ENCODE results near the gene SH3GL2. TPM values are rescaled to one million over a fixed set of nuclear protein-coding genes. Genes with fewer than 3 reads are reported as not detected.

Gene SH3GL2
- polyA plus RNA-seq, 1 donor (not counting 4 experiments of a cell fraction or from before 2014, with no cell fraction given) = not detected

- no peak overlapping the region for H3K4me3 ChIP-seq (ENCODE audit: control insufficient read depth in 2 of 3, extremely low read depth in 1 of 3, insufficient read depth in 2 of 3, low read depth in 1 of 3, low read length in 3 of 3)
- no peaks in the 10 kb centered on the region for H3K4me1 ChIP-seq (ENCODE audit: control insufficient read depth, extremely low read depth, insufficient read depth, low read length)
- H3K9ac ChIP-seq (ENCODE audit: control insufficient read depth, extremely low read depth, insufficient read depth, low read length) = no peak overlapping the region
- DNase-seq (ENCODE audit: low read depth, low spot score) (no peak), FAIRE-seq (no peak)
- no peaks in the 10 kb centered on the region for H3K9me1 ChIP-seq (ENCODE audit: control insufficient read depth, extremely low read depth, insufficient read depth, low read length)
- H4K20me1 ChIP-seq (ENCODE audit: control insufficient read depth, extremely low read depth, insufficient read depth, low read length) = no peaks in the 10 kb centered on the region
- no peaks in the 10 kb centered on the region for H3K36me3 ChIP-seq (ENCODE audit: control insufficient read depth in 2 of 2, extremely low read depth in 1 of 2, insufficient read depth in 2 of 2, low read length in 2 of 2)
- dilution Hi-C loops (cut with MboI; ENCODE audit: extremely low pct_ligation_motif_present, low sequenced_read_pairs) = no loop called here
- H3K9me3 ChIP-seq (ENCODE audit: control insufficient read depth, low read depth, low read length) = no peaks in the 10 kb centered on the region
- TF ChIP-seq EZH2 (IDR thresholded peaks at IDR 0.05; ENCODE audit: low read length) (no peak), CTCF (optimal IDR thresholded peaks at IDR 0.05 in 1 of 3, IDR thresholded peaks at IDR 0.05 in 1 of 3, conservative IDR thresholded peaks at IDR 0.05 in 1 of 3; ENCODE audit: extremely low read depth in 1 of 3, insufficient read depth in 2 of 3, low read length in 3 of 3) (no peak)
- no peak overlapping the region for H3K27ac ChIP-seq (ENCODE audit: control insufficient read depth, insufficient read depth, low read length)
- no peaks in the 10 kb centered on the region for H3K79me2 ChIP-seq (ENCODE audit: control insufficient read depth, insufficient read depth, low read length)
- H3K4me2 ChIP-seq (ENCODE audit: control insufficient read depth, extremely low read depth, insufficient read depth, low read depth, low read length) = no peak overlapping the region
- no peaks in the 10 kb centered on the region for H3K27me3 ChIP-seq (ENCODE audit: control insufficient read depth, extremely low read depth, insufficient read depth, low read length)
- no peak overlapping the region for H2AFZ ChIP-seq (ENCODE audit: control insufficient read depth, low read length)
Observed at GRCh38 chr9:17751486-17751885, 172.6 kb downstream of the SH3GL2 start.

DNA sequence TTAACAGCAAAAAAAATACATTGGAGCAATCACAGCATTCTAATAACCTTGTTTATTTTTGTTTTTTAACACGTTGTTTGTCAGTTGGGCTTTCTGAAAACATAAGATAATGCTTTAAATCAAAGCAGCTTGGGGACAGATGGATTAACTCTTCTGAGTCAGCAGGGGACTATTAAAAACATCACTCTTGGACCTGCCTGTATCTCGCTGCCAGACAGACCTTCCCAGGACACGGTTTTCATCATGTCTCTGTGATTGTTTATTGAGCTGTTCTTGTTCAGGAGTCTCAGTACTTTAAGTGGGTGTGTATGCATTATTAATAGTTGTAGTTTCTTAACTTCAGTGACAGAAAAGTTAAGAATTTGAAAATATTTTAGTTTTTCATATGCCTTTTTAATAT, 173.2 kb downstream of the SH3GL2 start:
- Histone ChIP-seq H3K9me1 (ENCODE audit: control insufficient read depth, extremely low read depth, insufficient read depth, low read length) (no peaks in the 10 kb centered on the region), H3K27ac (ENCODE audit: control insufficient read depth, insufficient read depth, low read length) (no peak overlapping the region), H3K36me3 (ENCODE audit: control insufficient read depth in 2 of 2, extremely low read depth in 1 of 2, insufficient read depth in 2 of 2, low read length in 2 of 2) (no peaks in the 10 kb centered on the region), H3K4me3 (ENCODE audit: control insufficient read depth in 2 of 3, extremely low read depth in 1 of 3, insufficient read depth in 2 of 3, low read depth in 1 of 3, low read length in 3 of 3) (no peak overlapping the region), H3K9me3 (ENCODE audit: control insufficient read depth, low read depth, low read length) (no peaks in the 10 kb centered on the region), H3K4me2 (ENCODE audit: control insufficient read depth, extremely low read depth, insufficient read depth, low read depth, low read length) (no peak overlapping the region), H3K27me3 (ENCODE audit: control insufficient read depth, extremely low read depth, insufficient read depth, low read length) (no peaks in the 10 kb centered on the region), H3K9ac (ENCODE audit: control insufficient read depth, extremely low read depth, insufficient read depth, low read length) (no peak overlapping the region), H3K79me2 (ENCODE audit: control insufficient read depth, insufficient read depth, low read length) (no peaks in the 10 kb centered on the region), H4K20me1 (ENCODE audit: control insufficient read depth, extremely low read depth, insufficient read depth, low read length) (no peaks in the 10 kb centered on the region), H2AFZ (ENCODE audit: control insufficient read depth, low read length) (no peak overlapping the region), H3K4me1 (ENCODE audit: control insufficient read depth, extremely low read depth, insufficient read depth, low read length) (no peaks in the 10 kb centered on the region)
- dilution Hi-C loops (cut with MboI; ENCODE audit: extremely low pct_ligation_motif_present, low sequenced_read_pairs) = no loop called here
- no peak for FAIRE-seq
- TF ChIP-seq EZH2 (IDR thresholded peaks at IDR 0.05; ENCODE audit: low read length) (no peak), CTCF (optimal IDR thresholded peaks at IDR 0.05 in 1 of 3, IDR thresholded peaks at IDR 0.05 in 1 of 3, conservative IDR thresholded peaks at IDR 0.05 in 1 of 3; ENCODE audit: extremely low read depth in 1 of 3, insufficient read depth in 2 of 3, low read length in 3 of 3) (no peak)
- no peak for DNase-seq (ENCODE audit: low read depth, low spot score)
